GM18873 (cell line): ENCODE results near the gene GMPR2.
"Not testable (repeated sequence)": the region's sequence is repeated elsewhere in the genome, so short reads cannot be mapped to it uniquely, and the experiment has no call there.

Source experiments
- ATAC-seq: cut with Tn5 transposase; IDR thresholded peaks from one replicate; pipeline ENCODE4 v1.9.1; 2021; ENCODE audit warnings: mild to moderate bottlenecking, moderate library complexity, moderate number of reproducible peaks; ENCODE audit not compliant: unreplicated experiment, low FRiP score

The GMPR2 gene

DNA sequence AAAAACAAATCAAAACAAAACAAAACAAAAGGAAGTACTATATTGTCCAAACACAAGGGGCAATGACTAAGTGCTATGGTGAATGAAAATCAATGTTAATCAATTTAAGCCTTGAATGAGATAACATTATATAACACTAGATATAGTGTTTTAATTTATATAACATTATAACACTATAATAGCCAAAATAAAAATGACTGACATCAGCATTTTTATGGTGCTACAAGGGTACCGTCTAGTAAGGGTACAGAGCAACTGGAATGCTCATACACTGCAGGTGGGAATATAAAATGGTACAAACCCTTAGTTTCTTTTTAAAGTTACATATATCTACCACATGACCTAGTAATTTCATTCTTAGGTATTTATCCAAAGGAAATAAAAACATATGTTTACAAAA lies 6.3 kb upstream of the GMPR2 start:
- no peak for ATAC-seq

GRCh38 chr14:24228902-24229301 lies 3.8 kb upstream of the GMPR2 start:
- no peak for ATAC-seq

DNA sequence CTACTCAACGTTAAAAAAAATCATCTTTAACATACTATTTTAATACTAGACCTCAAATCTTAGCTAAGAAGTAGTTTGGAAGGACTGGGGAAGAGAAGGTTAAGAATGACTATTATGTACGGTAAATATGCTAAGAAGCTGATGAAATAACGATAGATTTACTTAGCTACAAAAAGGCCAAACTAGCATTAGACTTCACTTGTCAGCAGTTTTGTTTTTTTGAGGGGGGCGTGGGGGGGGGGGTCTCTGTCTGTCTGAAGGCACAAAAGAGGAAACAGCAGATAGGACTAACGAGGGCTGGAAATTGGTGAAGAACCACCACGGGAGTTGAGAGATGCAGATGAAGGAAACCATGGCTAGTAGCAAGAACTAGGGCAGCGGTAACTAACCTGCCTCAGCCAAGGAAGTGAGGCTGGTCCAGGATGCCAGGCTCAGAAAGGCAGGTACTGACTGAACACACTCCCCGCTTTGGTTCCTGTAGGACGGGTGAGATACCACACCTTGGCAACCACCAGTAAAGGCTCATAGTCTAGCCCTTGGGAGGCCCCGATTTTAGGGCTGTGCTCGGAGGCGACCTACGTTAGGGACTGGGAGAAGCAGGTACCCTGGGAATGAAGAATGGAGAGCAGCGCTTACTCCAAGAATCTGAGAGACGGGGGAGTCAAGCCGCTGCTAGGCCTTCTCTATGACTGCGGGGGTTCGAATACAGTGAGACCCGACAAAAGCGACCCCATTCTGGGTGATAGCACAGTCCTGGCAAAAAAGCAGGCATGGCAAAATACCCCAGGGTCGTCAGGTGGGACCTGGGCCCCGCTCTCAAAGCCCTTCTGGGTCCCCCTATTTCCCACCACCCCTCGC lies 1.2 kb upstream of the GMPR2 start:
- no peak for ATAC-seq

DNA sequence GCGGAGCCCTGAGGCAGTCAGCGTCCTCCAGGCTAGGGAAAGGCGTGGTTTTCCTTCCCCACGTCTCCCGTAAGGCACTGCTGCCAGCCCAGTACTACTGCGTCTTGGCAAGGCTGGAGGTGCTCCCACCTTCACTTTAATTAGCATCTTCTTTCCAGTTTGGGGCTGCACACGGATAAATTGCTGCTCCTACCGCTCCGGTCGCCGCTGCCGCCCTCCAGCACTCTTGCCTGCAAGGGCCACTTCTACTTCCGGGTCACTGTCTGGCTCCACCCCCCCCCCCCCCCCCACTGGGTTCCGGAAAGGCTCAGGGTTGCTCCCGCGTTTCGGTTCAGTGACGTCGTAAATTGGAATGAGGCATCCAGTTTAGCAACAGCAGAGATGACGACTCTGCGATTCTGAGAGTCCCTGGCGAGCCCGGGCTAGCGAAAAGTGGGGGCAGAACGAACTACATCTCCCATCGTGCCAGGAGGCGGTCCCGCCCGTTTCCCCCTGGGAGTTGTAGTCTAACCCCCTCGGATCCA lies 546 bp upstream of the GMPR2 start, which contains the start of gene NEDD8:
Gene NEDD8 (minus strand): TSS at position 247 of the 524 bp plus-strand sequence. CDS start 100 bp downstream, at position 147.
- ATAC-seq = peak; percentile 67

DNA sequence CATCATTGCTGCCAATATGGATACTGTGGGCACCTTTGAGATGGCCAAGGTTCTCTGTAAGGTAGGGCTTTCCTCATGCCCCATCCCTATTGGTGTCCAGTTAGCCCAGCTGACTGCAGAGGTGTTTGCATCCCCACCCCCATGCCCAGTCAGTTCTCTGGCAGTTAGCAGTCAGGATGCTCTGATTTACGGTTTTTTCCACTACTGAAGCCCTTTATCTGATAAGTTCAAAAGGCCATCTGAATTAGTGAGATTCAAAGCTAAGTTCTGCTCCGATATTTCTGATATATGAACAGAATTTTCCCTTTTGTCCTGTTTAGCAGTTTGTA lies 773 bp downstream of the GMPR2 start:
- ATAC-seq = no peak

DNA sequence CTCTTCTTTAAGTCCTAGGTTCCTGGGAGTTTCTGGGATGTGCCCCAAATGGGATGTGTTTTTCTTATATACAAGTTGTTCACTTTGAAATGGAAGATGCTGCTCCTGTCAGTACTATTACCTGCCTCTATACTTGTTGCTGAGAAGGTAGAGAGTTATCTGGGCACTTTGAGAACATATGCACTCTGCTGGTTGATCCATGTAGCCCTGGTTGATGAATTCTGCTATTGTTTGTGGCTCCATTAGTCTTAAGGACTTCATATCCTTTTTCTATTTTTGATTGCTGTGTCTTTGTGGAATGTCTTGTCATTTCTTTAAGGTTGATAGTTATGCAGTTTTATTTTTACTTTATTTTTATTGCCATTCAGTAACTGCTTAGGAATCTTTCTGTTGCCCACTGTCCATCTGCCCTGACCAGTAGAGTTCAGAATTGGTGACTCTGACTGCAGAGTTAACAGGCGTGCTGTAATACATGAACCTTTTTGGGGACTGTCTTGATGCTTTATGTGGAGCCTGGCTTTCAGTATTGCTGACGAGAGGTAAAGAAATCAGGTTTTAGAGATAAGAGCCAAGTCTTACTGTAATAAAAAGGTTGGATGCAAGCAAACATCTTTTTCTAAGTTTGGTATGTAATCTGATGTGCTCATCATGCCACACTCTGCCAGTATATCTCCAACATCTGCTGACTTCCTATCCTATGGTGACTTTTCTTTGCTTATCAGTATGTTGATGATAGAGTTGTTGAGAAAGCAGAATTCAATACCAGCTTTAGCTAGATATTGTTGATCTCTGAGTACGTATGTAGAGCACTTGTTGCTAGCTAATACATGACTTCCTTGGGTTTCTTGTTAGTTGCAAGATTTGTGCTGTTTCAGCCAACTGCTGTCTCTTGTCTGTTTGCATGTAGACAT lies 1.6 kb downstream of the GMPR2 start:
- no peak for ATAC-seq

GRCh38 chr14:24235804-24236688 lies 3.3 kb downstream of the GMPR2 start:
- ATAC-seq = no peak

- no peak for ATAC-seq
Measured at GRCh38 chr14:24236689-24237462, 4.1 kb downstream of the GMPR2 start.

DNA sequence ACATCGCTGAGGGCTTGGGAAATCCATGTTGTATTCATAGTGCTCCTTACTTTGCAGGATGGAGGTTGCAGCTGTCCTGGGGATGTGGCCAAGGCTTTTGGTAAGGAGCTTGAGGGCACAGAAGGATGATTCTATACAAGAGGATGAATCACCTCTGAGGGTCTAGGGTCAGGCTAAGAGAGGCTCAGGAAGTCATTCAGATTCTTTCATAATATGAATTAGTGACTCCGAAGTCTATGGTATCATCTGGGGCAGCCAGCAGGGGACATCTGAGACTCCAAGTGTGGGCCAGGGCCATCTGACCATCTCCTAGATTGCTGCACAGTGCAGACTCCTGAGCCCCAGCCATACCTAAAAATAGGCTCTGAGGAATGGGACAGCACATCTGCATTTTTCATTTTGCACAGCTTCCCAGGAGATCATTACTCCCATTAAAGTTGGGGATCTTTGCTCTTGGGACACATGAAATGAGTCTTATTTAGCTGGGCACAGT lies 4.8 kb downstream of the GMPR2 start:
- ATAC-seq = no peak

DNA sequence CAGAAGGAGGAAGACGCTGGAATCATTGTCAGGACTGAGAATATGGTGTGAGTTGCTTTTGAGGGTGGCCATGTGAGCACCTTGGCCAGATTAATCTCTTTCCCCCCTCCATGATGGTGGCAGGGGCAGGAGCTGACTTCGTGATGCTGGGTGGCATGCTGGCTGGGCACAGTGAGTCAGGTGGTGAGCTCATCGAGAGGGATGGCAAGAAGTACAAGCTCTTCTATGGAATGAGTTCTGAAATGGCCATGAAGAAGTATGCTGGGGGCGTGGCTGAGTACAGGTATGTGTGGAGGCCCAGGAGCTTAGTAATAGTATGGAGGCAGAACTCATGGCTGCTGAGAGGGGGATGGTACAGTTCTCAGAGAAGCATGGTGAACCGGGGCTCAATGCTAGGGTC lies 5.4 kb downstream of the GMPR2 start:
- ATAC-seq = no peak

- no peak for ATAC-seq
Measured at GRCh38 chr14:24238527-24239037, 5.9 kb downstream of the GMPR2 start.

- no peak for ATAC-seq
Measured at GRCh38 chr14:24240110-24240918, 7.6 kb downstream of the GMPR2 start.

DNA sequence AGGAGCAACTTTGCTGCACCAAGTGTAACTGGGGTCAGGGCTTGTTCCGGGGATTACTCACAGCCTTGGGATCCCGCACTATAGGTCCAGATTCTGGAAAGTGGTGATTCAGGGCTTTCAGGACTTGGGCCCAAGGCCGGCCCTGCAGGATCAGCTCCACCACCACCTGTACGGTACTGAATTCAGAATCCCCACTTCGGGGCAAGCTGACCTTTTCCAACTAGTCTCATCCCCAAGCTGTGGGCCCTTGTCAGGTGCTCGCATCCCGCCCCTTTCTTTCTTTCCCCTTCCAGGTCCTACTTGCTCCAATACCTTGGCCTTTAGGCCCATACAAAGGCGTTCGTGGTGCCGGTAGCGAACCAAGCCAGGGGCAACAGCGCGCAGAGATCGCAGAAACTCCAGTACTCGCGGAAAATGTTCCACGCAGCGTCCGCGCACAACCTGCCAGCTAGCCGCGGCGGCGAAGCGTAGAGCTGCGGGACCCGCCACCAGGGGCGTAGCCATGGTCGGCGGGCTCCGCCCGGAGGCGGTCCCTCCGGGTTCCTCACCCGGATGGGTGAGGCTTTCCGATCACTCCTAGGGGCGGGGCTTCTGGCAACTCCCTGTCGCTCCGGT lies 9.2 kb downstream of the GMPR2 start:
- peak; percentile 52 for ATAC-seq

- ATAC-seq = no peak
Measured at GRCh38 chr14:24243336-24243836, 10.7 kb downstream of the GMPR2 start.

- not testable (repeated sequence) for ATAC-seq
Measured at GRCh38 chr14:24245350-24245749, 12.6 kb downstream of the GMPR2 start.

DNA sequence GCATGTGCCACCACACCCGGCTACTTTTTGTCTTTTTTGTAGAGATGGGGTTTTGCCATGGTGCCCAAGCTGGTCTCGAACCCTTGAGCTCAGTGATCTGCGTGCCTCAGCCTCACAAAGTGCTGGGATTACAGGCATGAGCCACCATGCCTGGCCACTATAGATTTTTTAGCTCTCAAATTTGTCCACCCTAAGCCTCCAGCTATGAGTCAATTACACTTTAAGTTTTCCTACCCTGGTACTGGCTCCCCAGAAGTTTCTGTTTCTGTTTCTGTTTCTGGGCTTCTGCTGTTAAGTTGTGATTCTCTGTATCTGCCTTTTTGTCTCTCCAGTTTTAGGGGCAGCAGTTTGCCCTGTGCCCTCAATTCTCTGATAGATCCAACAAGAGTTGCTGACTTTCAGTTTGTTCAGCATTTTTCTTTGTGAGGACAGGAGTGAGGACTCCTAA lies 14.1 kb downstream of the GMPR2 start:
- no peak for ATAC-seq

DNA sequence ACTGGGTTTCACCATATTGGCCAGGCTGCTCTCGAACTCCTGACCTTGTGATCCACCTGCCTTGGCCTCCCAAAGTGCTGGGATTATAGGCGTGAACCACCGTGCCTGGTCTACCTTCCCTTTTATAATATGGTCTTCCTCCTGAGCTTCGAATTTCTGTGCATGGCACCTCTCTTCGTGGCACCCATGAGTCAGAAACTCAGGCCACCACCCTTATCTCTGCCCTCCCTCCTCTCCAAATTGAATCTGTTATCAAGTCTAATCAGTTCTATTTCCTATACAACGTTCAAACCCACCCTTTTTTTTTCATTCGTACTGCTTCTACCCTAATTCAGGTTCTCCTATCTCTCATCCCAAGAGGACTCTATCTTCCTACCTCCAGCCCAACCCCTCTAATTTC lies 14.7 kb downstream of the GMPR2 start:
- no peak for ATAC-seq
